K562 (cell line): ENCODE measurements around the gene CAST. TPM values are rescaled to one million over a fixed set of nuclear protein-coding genes. Genes with fewer than 3 reads are reported as not detected.

Source experiments
- ATAC-seq: fragments of 200-7000 bp; cut with Tn5 transposase; 3 replicates; pipeline ENCODE4 v1.9.1; 2020; ENCODE audit warnings: moderate library complexity
- BruUV-seq: library from RNA; stranded (reverse); fragments of 400-500 nt; replicated peaks from 2 replicates; lab custom pipeline; 2021; lab: Mats Ljungman, UMichigan
- CTCF ChIA-PET: fragments of 300-600 bp; formaldehyde crosslinking; extraction: SDS; loops from one replicate; lab custom pipeline; 2021; ENCODE audit warnings: low intra/inter-chr PET ratio; lab: Yijun Ruan, JAX
- POLR2A ChIA-PET: fragments of 300-600, 350-650 bp; sonication (Branson Sonifier 250); formaldehyde crosslinking; extraction: SDS; loops from one replicate; lab custom pipeline; 2021; ENCODE audit warnings: antibody characterized with exemption, inconsistent platforms; lab: Yijun Ruan, JAX
- DNase-seq, 4 experiments: peaks; one replicate each; pipeline versions ENCODE4 v3.0.0 to v3.0.0-alpha.2; 2011 to 2018; ENCODE audit warnings: low spot score in 3 of 4, mixed read lengths in 3 of 4; ENCODE audit errors: extremely low read depth in 1 of 4
- FAIRE-seq: peaks from 2 replicates; lab custom pipeline; 2011; peaks lifted over from hg19 to GRCh38; lab: Jason Lieb, UNC
- H2AFZ ChIP-seq: 2 replicates; pipeline ENCODE4 v1.6.0; 2011; ENCODE audit warnings: low read depth, low read length, control low read depth, inconsistent platforms
- H3K27ac ChIP-seq: fragments of 200-600 bp; 3 replicates; pipeline ENCODE4 v1.8.0; 2011; ENCODE audit warnings: low read depth, mild to moderate bottlenecking, control low read depth, inconsistent platforms, low read length, moderate library complexity, mixed read lengths; ENCODE audit errors: extremely low read depth
- H3K27me3 ChIP-seq, 2 experiments: fragments of 300-600 bp in 1 of 2; 2 replicates in 1 of 2; 3 replicates in 1 of 2; pipeline versions ENCODE4 v1.6.0 to v1.8.0; 2011; ENCODE audit warnings: inconsistent platforms in 2 of 2, low read length in 2 of 2, mild to moderate bottlenecking in 1 of 2, mixed read lengths in 1 of 2, moderate library complexity in 1 of 2; ENCODE audit not compliant: control insufficient read depth in 2 of 2, insufficient read depth in 2 of 2
- H3K36me3 ChIP-seq: fragments of 300-600 bp; 3 replicates; pipeline ENCODE4 v1.8.0; 2011; ENCODE audit warnings: mild to moderate bottlenecking, low read length, inconsistent platforms; ENCODE audit not compliant: control insufficient read depth, insufficient read depth
- H3K4me1 ChIP-seq, 2 experiments: fragments of 200-600 bp in 1 of 2; replicated peaks in 1 of 2; 2 replicates in 1 of 2; 3 replicates in 1 of 2; pipeline versions ENCODE4 v1.5.1 to v1.8.0; 2011; ENCODE audit warnings: inconsistent platforms in 2 of 2, low read length in 2 of 2, mild to moderate bottlenecking in 1 of 2, mixed read lengths in 1 of 2, moderate library complexity in 1 of 2; ENCODE audit not compliant: control insufficient read depth in 2 of 2, insufficient read depth in 2 of 2
- H3K4me2 ChIP-seq: 2 replicates; pipeline ENCODE4 v1.6.1; 2011; ENCODE audit warnings: low read length, control low read depth, inconsistent platforms, mixed read lengths; ENCODE audit not compliant: insufficient read depth
- H3K4me3 ChIP-seq: fragments of 200-600 bp; sonication (generic), shearing (Covaris generic); 2 replicates; pipeline ENCODE4 v1.5.1; 2016; ENCODE audit warnings: control low read depth, inconsistent platforms
- H3K79me2 ChIP-seq: fragments of 200-600 bp; 3 replicates; pipeline ENCODE4 v1.8.0; 2011; ENCODE audit warnings: low read length, inconsistent platforms; ENCODE audit not compliant: control insufficient read depth, insufficient read depth
- H3K9ac ChIP-seq, 2 experiments: 2 replicates each; pipeline versions ENCODE4 v1.6.0 to v1.6.1; 2011; ENCODE audit warnings: low read depth in 2 of 2, low read length in 2 of 2, control low read depth in 1 of 2, inconsistent platforms in 1 of 2, mild to moderate bottlenecking in 1 of 2, mixed read lengths in 1 of 2; ENCODE audit not compliant: insufficient read depth in 1 of 2
- H3K9me1 ChIP-seq: one replicate; pipeline ENCODE4 v1.6.0; 2011; ENCODE audit warnings: inconsistent platforms, mild to moderate bottlenecking, low read length, moderate library complexity; ENCODE audit not compliant: control insufficient read depth, insufficient read depth
- H3K9me3 ChIP-seq: replicated peaks from 2 replicates; pipeline ENCODE4 v1.5.1; 2011; ENCODE audit warnings: low read depth, low read length, inconsistent platforms; ENCODE audit not compliant: control insufficient read depth, insufficient read depth
- H4K20me1 ChIP-seq: replicated peaks from 2 replicates; pipeline ENCODE4 v1.6.1; 2011; ENCODE audit warnings: low read length, inconsistent platforms, mixed read lengths; ENCODE audit not compliant: control insufficient read depth, insufficient read depth
- C11orf30 ChIP-seq: fragments of 450-650 bp; IDR thresholded peaks from 2 replicates; pipeline ENCODE4 v1.6.1; 2016; ENCODE audit warnings: low read depth, mild to moderate bottlenecking
- CBFA2T2 ChIP-seq: fragments of 450-650 bp; conservative IDR thresholded peaks from 2 replicates; pipeline ENCODE4 v1.6.1; 2017; ENCODE audit warnings: mild to moderate bottlenecking
- COPS2 ChIP-seq: fragments of 450-650 bp; conservative IDR thresholded peaks from 2 replicates; pipeline ENCODE4 v1.6.1; 2016; ENCODE audit warnings: mild to moderate bottlenecking, moderate library complexity
- DACH1 ChIP-seq: fragments of 450-650 bp; IDR thresholded peaks from 2 replicates; pipeline ENCODE4 v1.6.1; 2018; ENCODE audit not compliant: partially characterized antibody
- MAFG ChIP-seq: fragments of 450-650 bp; conservative IDR thresholded peaks from 2 replicates; pipeline ENCODE4 v1.6.1; 2016; ENCODE audit warnings: missing genetic modification characterization, missing compliant biosample characterization
- MAFK ChIP-seq: IDR thresholded peaks from 2 replicates; pipeline ENCODE4 v1.6.1; 2011; ENCODE audit warnings: low read length, improper control_type of control experiment
- MYC ChIP-seq, 2 experiments: fragments of 250-450 bp in 1 of 2; sonication (Bioruptor Pico) in 1 of 2; IDR thresholded peaks; 2 replicates each; pipeline versions ENCODE4 v1.5.1 to v1.6.1; 2012 to 2021; ENCODE audit warnings: low read depth in 2 of 2, borderline replicate concordance in 1 of 2, improper control_type of control experiment in 1 of 2, low read length in 1 of 2, mild to moderate bottlenecking in 1 of 2, moderate library complexity in 1 of 2
- NFE2 ChIP-seq: IDR thresholded peaks from 2 replicates; pipeline ENCODE4 v1.6.1; 2014; ENCODE audit warnings: antibody characterized with exemption, low read depth
- NFE2L1 ChIP-seq: fragments of 450-650 bp; IDR thresholded peaks from 2 replicates; pipeline ENCODE4 v1.6.1; 2016; ENCODE audit warnings: missing genetic modification characterization, low read depth, mild to moderate bottlenecking, missing compliant biosample characterization, moderate library complexity, borderline replicate concordance
- ZNF316 ChIP-seq: fragments of 450-650 bp; IDR thresholded peaks from 2 replicates; pipeline ENCODE4 v1.6.1; 2016
- WGBS: fragments of 100-300 bp; shearing (Covaris generic); methylation state at CpG from one replicate; pipeline ENCODE4 v1.1.6; 2016; ENCODE audit warnings: low coverage, mixed read lengths; ENCODE audit not compliant: insufficient coverage; ENCODE audit errors: missing lambda C conversion rate; 5-methylcytosine and 5-hydroxymethylcytosine counted together
- in situ Hi-C: fragments of 300-500 bp; cut with MboI; formaldehyde crosslinking; loops from 4 replicates; pipeline ENCODE4 v1.15.0; 2018; ENCODE audit warnings: inconsistent platforms, mixed read lengths
- intact Hi-C: fragments of 100-400 bp; cut with micrococcal nuclease; formaldehyde crosslinking; loops from 2 replicates; pipeline ENCODE4 v1.14.2; 2022
- polyA plus RNA-seq, 8 experiments: library from polyadenylated mRNA; depleted of rRNA in 4 of 8; stranded (reverse) in 5 of 8; unstranded in 3 of 8; fragments of >200 nt; fragmentation: Nextera tagmentation in 2 of 8; fragmentation: Illumina TruSeq in 1 of 8; extraction: Ambion mirVana in 2 of 8; extraction: Trizol in 1 of 8; gene quantifications; 2 replicates each; pipeline versions ENCODE4 v1.2.1 to v1.2.3, GENCODE V29; 2011 to 2014; ENCODE audit warnings: inconsistent platforms in 1 of 8, missing spikeins in 1 of 8
- total RNA-seq, 7 experiments: library from RNA; depleted of rRNA in 6 of 7; stranded (reverse); fragments of >200 nt in 6 of 7; fragmentation: Illumina TruSeq in 2 of 7; extraction: Trizol in 2 of 7; gene quantifications; 2 replicates each; pipeline versions ENCODE4 v1.2.1 to v1.2.3, GENCODE V29; 2011 to 2021; ENCODE audit warnings: low replicate concordance in 1 of 7
- TF ChIP-seq, protein P1 (sequence below): sonication (generic); IDR thresholded peaks from 2 replicates; pipeline ENCODE4 v1.6.1; 2016

Gene CAST
- total and polyA plus RNA-seq, 9 of the 15 experiments (the other 6 are each of a cell fraction or from before 2014, with no cell fraction given) = 55.5 to 136 (median 86.1) TPM

DNA sequence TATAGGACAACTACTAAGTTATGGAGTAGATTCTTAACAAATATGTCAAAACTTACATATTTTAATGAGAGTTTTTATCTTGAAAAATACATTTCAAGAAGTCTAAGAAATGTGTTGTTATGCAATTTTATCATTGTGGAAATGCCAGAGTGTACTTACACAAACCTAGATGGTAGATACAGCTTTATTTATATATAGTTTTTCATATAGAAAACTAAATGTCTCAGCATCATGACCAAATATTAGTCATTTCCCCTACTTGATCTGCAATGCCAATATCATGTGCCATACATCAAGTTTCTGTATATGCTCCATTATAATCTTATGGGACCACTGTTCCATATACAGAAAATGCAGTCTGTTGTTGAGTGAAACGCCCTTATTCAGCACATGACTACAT is 28.7 kb downstream of the CAST start:
- no peaks in the 10 kb centered on the region for H3K9me1 ChIP-seq
- H3K9ac ChIP-seq = no peak overlapping the region
- no peak for FAIRE-seq
- no peaks in the 10 kb centered on the region for H3K79me2 ChIP-seq
- in situ Hi-C loops = no loop called here
- POLR2A ChIA-PET = interaction anchor here (2.1 kb wide), 1 partner anchor 10 kb away, joined by 5 read pairs; no protein-coding TSS in a partner anchor
- no peak for DNase-seq
- no peak overlapping the region for H2AFZ ChIP-seq
- no TSS peak for BruUV-seq
- no peak for TF ChIP-seq COPS2
- TF ChIP-seq, all 486 proteins: peak for 0
- no peaks in the 10 kb centered on the region for H4K20me1 ChIP-seq
- no peaks in the 10 kb centered on the region for H3K36me3 ChIP-seq
- H3K4me1 ChIP-seq = peaks cover 0 to 4% of the 10 kb centered on the region in 2 experiments; a peak in 2 of 5 replicates
- intact Hi-C loops = no loop called here
- no peaks in the 10 kb centered on the region for H3K9me3 ChIP-seq
- ATAC-seq = no peak
- no peak overlapping the region for H3K27ac ChIP-seq
- WGBS = 5% methylated on average over 1 of the region's 1 CpG
- H3K4me2 ChIP-seq = no peak overlapping the region
- CTCF ChIA-PET = no interaction called here
- no peaks in the 10 kb centered on the region for H3K27me3 ChIP-seq
- no peak overlapping the region for H3K4me3 ChIP-seq

GRCh38 chr5:96691503-96692303 is 29.5 kb downstream of the CAST start:
- ChIA-PET CTCF (no interaction called here), POLR2A (interaction anchor here (1.3 to 2.1 kb wide), 2 partner anchors 10 to 13 kb away, joined by 4 to 5 read pairs; no protein-coding TSS in a partner anchor)
- Histone ChIP-seq H3K4me1 (peaks cover 0 to 4% of the 10 kb centered on the region in 2 experiments; a peak in 2 of 5 replicates), H3K9ac (no peak overlapping the region), H3K36me3 (no peaks in the 10 kb centered on the region), H2AFZ (peak overlapping the region; percentile 68), H3K79me2 (no peaks in the 10 kb centered on the region), H3K27me3 (no peaks in the 10 kb centered on the region), H3K4me2 (no peak overlapping the region), H3K4me3 (no peak overlapping the region), H3K9me1 (no peaks in the 10 kb centered on the region), H4K20me1 (no peaks in the 10 kb centered on the region), H3K27ac (no peak overlapping the region), H3K9me3 (no peaks in the 10 kb centered on the region)
- 33% methylated on average over 2 of the region's 2 CpGs for WGBS
- FAIRE-seq (no peak), DNase-seq (no peak), ATAC-seq (peak; percentile 58)
- intact Hi-C loops (no loop called here), in situ Hi-C loops (no loop called here)
- no TSS peak for BruUV-seq
- TF ChIP-seq DACH1 (no peak), C11orf30 (peak; percentile 72), CBFA2T2 (no peak), MAFK (0 out of 2 replicates have a peak, but pooled peaks have one; percentile 2), NFE2L1 (tag) (0 out of 2 replicates have a peak, but pooled peaks have one; percentile 8), MAFG (peak; percentile 35), ZNF316 (peak; percentile 69), NFE2 (peak; percentile 69), MYC (IDR thresholded peaks at IDR 0.05; ENCODE audit: low read depth, low read length) (0 out of 2 replicates have a peak, but pooled peaks have one; percentile 34), MYC (CRISPR knock-in tag; IDR thresholded peaks at IDR 0.05; ENCODE audit: borderline replicate concordance, low read depth) (no peak)
- TF ChIP-seq, protein P1, sequence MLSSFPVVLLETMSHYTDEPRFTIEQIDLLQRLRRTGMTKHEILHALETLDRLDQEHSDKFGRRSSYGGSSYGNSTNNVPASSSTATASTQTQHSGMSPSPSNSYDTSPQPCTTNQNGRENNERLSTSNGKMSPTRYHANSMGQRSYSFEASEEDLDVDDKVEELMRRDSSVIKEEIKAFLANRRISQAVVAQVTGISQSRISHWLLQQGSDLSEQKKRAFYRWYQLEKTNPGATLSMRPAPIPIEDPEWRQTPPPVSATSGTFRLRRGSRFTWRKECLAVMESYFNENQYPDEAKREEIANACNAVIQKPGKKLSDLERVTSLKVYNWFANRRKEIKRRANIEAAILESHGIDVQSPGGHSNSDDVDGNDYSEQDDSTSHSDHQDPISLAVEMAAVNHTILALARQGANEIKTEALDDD = 0 out of 2 replicates have a peak, but pooled peaks have one; percentile 14
